BLaER1 treated with 17β-estradiol and CSF1 and Interleukin-3, amounts not matched to agents 10 nM and 100 nM (cell line): ENCODE measurements around the gene ACTR5.
A peak's percentile ranks its signal among the peaks of the same experiment; 100 is the strongest.

Experiments
- H3K27ac ChIP-seq, 11 experiments: shearing (Covaris generic); formaldehyde crosslinking; 2 replicates each; pipeline ENCODE4 v1.8.1; 2022
- H3K27me3 ChIP-seq, 11 experiments: shearing (Covaris generic); formaldehyde crosslinking; 2 replicates each; pipeline ENCODE4 v1.8.1; 2022
- H3K36me3 ChIP-seq, 11 experiments: shearing (Covaris generic); formaldehyde crosslinking; 2 replicates each; pipeline ENCODE4 v1.8.1; 2022
- H3K4me1 ChIP-seq, 10 experiments: shearing (Covaris generic); formaldehyde crosslinking; 2 replicates each; pipeline ENCODE4 v1.8.1; 2022
- H3K4me2 ChIP-seq, 11 experiments: shearing (Covaris generic); formaldehyde crosslinking; 2 replicates each; pipeline ENCODE4 v1.8.1; 2022
- H3K4me3 ChIP-seq, 10 experiments: shearing (Covaris generic); formaldehyde crosslinking; 2 replicates each; pipeline ENCODE4 v1.8.1; 2022
- H3K9ac ChIP-seq, 11 experiments: shearing (Covaris generic); formaldehyde crosslinking; 2 replicates each; pipeline ENCODE4 v1.8.1; 2022
- H3K9me3 ChIP-seq, 11 experiments: shearing (Covaris generic); formaldehyde crosslinking; replicated peaks in 1 of 11; 2 replicates each; pipeline ENCODE4 v1.8.1; 2022
- H4K20me1 ChIP-seq, 11 experiments: shearing (Covaris generic); formaldehyde crosslinking; 2 replicates each; pipeline ENCODE4 v1.8.1; 2022
- Cebpa-rat ChIP-seq, 11 experiments: shearing (Covaris generic); IDR thresholded peaks; 2 replicates each; pipeline ENCODE4 v1.8.1; 2022

The ACTR5 gene

GRCh38 chr20:38815446-38815845 lies 67.2 kb downstream of the ACTR5 start:
- no peak for TF ChIP-seq Cebpa-rat (IDR thresholded peaks at IDR 0.05)
- no peak overlapping the region for H3K4me3 ChIP-seq
- H3K4me1 ChIP-seq: peaks cover 27 to 41% (median 37%) of the 10 kb centered on the region in 10 experiments
- H3K27ac ChIP-seq: no peak overlapping the region
- no peak overlapping the region for H3K9ac ChIP-seq
- peaks cover 0 to 5% (median 0%) of the 10 kb centered on the region in 11 experiments; a peak in 3 of 22 replicates for H4K20me1 ChIP-seq
- H3K4me2 ChIP-seq: no peak overlapping the region
- H3K9me3 ChIP-seq: peaks cover 0 to 22% (median 9%) of the 10 kb centered on the region in 11 experiments; a peak in 12 of 22 replicates
- H3K27me3 ChIP-seq: no peaks in the 10 kb centered on the region
- peaks cover 0 to 12% (median 0%) of the 10 kb centered on the region in 11 experiments; a peak in 3 of 22 replicates for H3K36me3 ChIP-seq

- 0 out of 22 replicates have a peak overlapping the region, but pooled peaks of 4 of the 11 experiments have one; percentile 6 to 20 (median 12) for H3K4me2 ChIP-seq
- TF ChIP-seq Cebpa-rat (IDR thresholded peaks at IDR 0.05): no peak
- no peaks in the 10 kb centered on the region; a peak in 1 of 22 replicates for H4K20me1 ChIP-seq
- no peaks in the 10 kb centered on the region for H3K27me3 ChIP-seq
- H3K9ac ChIP-seq: no peak overlapping the region
- H3K9me3 ChIP-seq: peaks cover 7 to 30% (median 15%) of the 10 kb centered on the region in 11 experiments; a peak in 18 of 22 replicates
- no peak overlapping the region for H3K4me3 ChIP-seq
- H3K27ac ChIP-seq: no peak overlapping the region
- peaks cover 0 to 14% (median 8%) of the 10 kb centered on the region in 10 experiments; a peak in 13 of 20 replicates for H3K4me1 ChIP-seq
- H3K36me3 ChIP-seq: peaks cover 0 to 12% (median 0%) of the 10 kb centered on the region in 11 experiments; a peak in 4 of 22 replicates
Observed at GRCh38 chr20:38818113-38819065, 70.1 kb downstream of the ACTR5 start.
